GM23248 (cell line): ENCODE results near the gene LPGAT1. TPM values are rescaled to one million over a fixed set of nuclear protein-coding genes. Genes with fewer than 3 reads are reported as not detected.

Experiments
- DNase-seq: peaks from one replicate; pipeline ENCODE4 v3.0.0-alpha.2; 2015
- H2AFZ ChIP-seq: fragments of 200-600 bp; sonication (generic); 2 replicates; pipeline ENCODE4 v1.6.1; 2016; ENCODE audit warnings: antibody characterized with exemption
- H3F3A ChIP-seq: fragments of 200-600 bp; sonication (generic); 2 replicates; pipeline ENCODE4 v1.6.1; 2016; ENCODE audit warnings: mild to moderate bottlenecking, antibody characterized with exemption, mixed run types; ENCODE audit not compliant: insufficient read depth
- H3K27ac ChIP-seq: fragments of 200-600 bp; sonication (generic); 2 replicates; pipeline ENCODE4 v1.5.1; 2016; ENCODE audit warnings: mild to moderate bottlenecking
- H3K27me3 ChIP-seq: fragments of 200-600 bp; sonication (generic); replicated peaks from 2 replicates; pipeline ENCODE4 v1.6.1; 2016; ENCODE audit warnings: mild to moderate bottlenecking; ENCODE audit not compliant: insufficient read depth
- H3K36me3 ChIP-seq: fragments of 200-600 bp; sonication (generic); 2 replicates; pipeline ENCODE4 v1.6.1; 2016; ENCODE audit warnings: low read depth, mild to moderate bottlenecking
- H3K4me1 ChIP-seq: fragments of 200-600 bp; sonication (generic); 2 replicates; pipeline ENCODE4 v1.6.1; 2016; ENCODE audit warnings: mild to moderate bottlenecking; ENCODE audit not compliant: insufficient read depth
- H3K4me2 ChIP-seq: fragments of 200-600 bp; sonication (generic); one replicate; pipeline ENCODE4 v1.6.1; 2016; ENCODE audit warnings: mild to moderate bottlenecking; ENCODE audit not compliant: unreplicated experiment
- H3K4me3 ChIP-seq: fragments of 200-600 bp; sonication (generic); 2 replicates; pipeline ENCODE4 v1.5.1; 2016; ENCODE audit warnings: mild to moderate bottlenecking
- H3K79me2 ChIP-seq: fragments of 200-600 bp; sonication (generic); 2 replicates; pipeline ENCODE4 v1.6.1; 2016; ENCODE audit warnings: mild to moderate bottlenecking; ENCODE audit not compliant: insufficient read depth
- H3K9ac ChIP-seq: fragments of 200-600 bp; sonication (generic); 2 replicates; pipeline ENCODE4 v1.6.1; 2016; ENCODE audit warnings: mild to moderate bottlenecking
- H3K9me2 ChIP-seq: fragments of 200-600 bp; sonication (generic); 2 replicates; pipeline ENCODE4 v1.6.1; 2016; ENCODE audit warnings: mixed run types, mild to moderate bottlenecking, moderate library complexity; ENCODE audit not compliant: insufficient read depth
- H3K9me3 ChIP-seq: fragments of 200-600 bp; sonication (generic); one replicate; pipeline ENCODE4 v1.6.1; 2017; ENCODE audit warnings: low read depth
- H4K20me1 ChIP-seq: fragments of 200-600 bp; sonication (generic); 2 replicates; pipeline ENCODE4 v1.6.0; 2016; ENCODE audit not compliant: insufficient read depth
- EZH2 ChIP-seq: fragments of 200-600 bp; sonication (generic); IDR thresholded peaks from 2 replicates; pipeline ENCODE4 v1.6.1; 2018; ENCODE audit warnings: antibody characterized with exemption, mild to moderate bottlenecking; ENCODE audit not compliant: insufficient read depth, poor library complexity, severe bottlenecking
- EZH2phosphoT487 ChIP-seq: fragments of 200-600 bp; sonication (generic); IDR thresholded peaks from 2 replicates; pipeline ENCODE4 v1.6.1; 2018; ENCODE audit warnings: antibody characterized with exemption, moderate library complexity, mild to moderate bottlenecking, low read depth; ENCODE audit not compliant: insufficient read depth
- WGBS, 2 experiments: methylation state at CpG; one replicate each; pipeline ENCODE4 v1.1.6; 2015 to 2017; ENCODE audit warnings: low lambda C conversion rate in 2 of 2, low coverage in 1 of 2; ENCODE audit errors: missing lambda C conversion rate in 2 of 2; 5-methylcytosine and 5-hydroxymethylcytosine counted together
- in situ Hi-C: fragments of 300-500 bp; cut with MboI; formaldehyde crosslinking; loops from 2 replicates; pipeline ENCODE4 v1.15.0; 2020
- polyA plus RNA-seq: library from polyadenylated mRNA; unstranded; fragments of >200 nt; fragmentation: Nextera tagmentation; extraction: Ambion mirVana; gene quantifications from 2 replicates; pipeline ENCODE4 v1.2.1, GENCODE V29; 2016
- total RNA-seq: library from RNA; depleted of rRNA; stranded (reverse); fragments of >200 nt; shearing (Covaris generic); gene quantifications from 2 replicates; pipeline ENCODE4 v1.2.3, GENCODE V29; 2014

LPGAT1 gene
- total and polyA plus RNA-seq, 2 experiments from 2014 or later = 13.5 to 62.4 TPM

DNA sequence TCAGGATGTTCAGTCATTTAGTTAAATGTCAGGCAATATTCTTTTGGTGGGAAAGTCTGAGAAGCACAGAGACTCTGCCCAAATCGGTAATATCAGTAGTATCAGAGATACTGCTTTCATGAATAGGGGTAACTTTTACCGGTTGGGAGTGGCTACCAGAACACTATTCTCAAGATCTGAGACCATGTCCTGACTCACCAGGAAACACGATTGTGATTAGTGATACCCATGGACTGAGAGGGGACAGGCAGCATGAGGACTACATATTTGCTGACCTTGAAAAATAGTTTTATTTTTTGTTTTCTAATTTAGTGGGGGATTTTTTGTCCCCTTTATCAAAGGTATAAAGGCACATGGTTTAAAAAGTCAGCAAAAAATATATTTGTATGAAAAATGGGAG is 79.1 kb downstream of the LPGAT1 start:
- Histone ChIP-seq H3K79me2 (no peaks in the 10 kb centered on the region), H3K36me3 (peaks cover 17% of the 10 kb centered on the region; the same call in 1 of the 2 replicates), H3K27ac (no peak overlapping the region), H4K20me1 (no peaks in the 10 kb centered on the region), H3K9me3 (no peaks in the 10 kb centered on the region), H3K27me3 (no peaks in the 10 kb centered on the region), H3K4me2 (no peak overlapping the region), H2AFZ (no peak overlapping the region), H3K4me1 (no peaks in the 10 kb centered on the region), H3K9ac (no peak overlapping the region), H3K9me2 (no peaks in the 10 kb centered on the region), H3K4me3 (no peak overlapping the region), H3F3A (no peaks in the 10 kb centered on the region)
- DNase-seq = no peak
- no peak for TF ChIP-seq EZH2
- TF ChIP-seq EZH2phosphoT487 = no peak
- in situ Hi-C loops = no loop called here
- WGBS, 2 experiments = 97 to 99% methylated on average over 3 of the region's 3 CpGs

DNA sequence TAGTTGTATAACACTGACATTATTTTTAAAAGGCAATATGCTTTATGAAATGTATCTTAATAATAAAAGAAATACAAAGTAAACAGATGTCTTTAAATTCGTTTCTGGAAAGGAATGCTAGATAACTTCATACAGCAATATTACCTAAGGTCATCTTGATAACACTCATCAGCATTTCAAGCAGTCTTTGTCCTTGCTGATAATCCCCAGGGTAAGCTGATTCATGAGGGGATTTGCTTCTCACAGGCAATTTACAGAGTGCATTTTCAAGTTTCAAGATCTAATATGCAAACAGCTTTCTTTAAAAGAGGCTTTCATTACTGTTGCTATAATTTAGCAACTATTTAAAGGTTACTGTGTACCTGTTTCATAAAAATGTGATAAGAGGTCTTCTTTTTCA is 80.0 kb downstream of the LPGAT1 start:
- no peaks in the 10 kb centered on the region for H3K9me2 ChIP-seq
- peaks cover 17% of the 10 kb centered on the region; the same call in 1 of the 2 replicates for H3K36me3 ChIP-seq
- H3K4me2 ChIP-seq = no peak overlapping the region
- TF ChIP-seq EZH2phosphoT487 (no peak), EZH2 (no peak)
- 36 to 44% methylated on average over 1 of the region's 1 CpG for WGBS, 2 experiments
- no peaks in the 10 kb centered on the region for H3F3A ChIP-seq
- H4K20me1 ChIP-seq = no peaks in the 10 kb centered on the region
- H2AFZ ChIP-seq = no peak overlapping the region
- H3K4me3 ChIP-seq = no peak overlapping the region
- no peak overlapping the region for H3K9ac ChIP-seq
- in situ Hi-C loops = no loop called here
- H3K9me3 ChIP-seq = no peaks in the 10 kb centered on the region
- H3K4me1 ChIP-seq = no peaks in the 10 kb centered on the region
- H3K27me3 ChIP-seq = no peaks in the 10 kb centered on the region
- DNase-seq = no peak
- H3K79me2 ChIP-seq = no peaks in the 10 kb centered on the region
- H3K27ac ChIP-seq = no peak overlapping the region

GRCh38 chr1:211749251-211749650 is 81.3 kb downstream of the LPGAT1 start:
- 98 to 99% methylated on average over 3 of the region's 3 CpGs for WGBS, 2 experiments
- no peaks in the 10 kb centered on the region for H3K27me3 ChIP-seq
- no peak overlapping the region for H3K4me3 ChIP-seq
- H2AFZ ChIP-seq = no peak overlapping the region
- in situ Hi-C loops = no loop called here
- H3K27ac ChIP-seq = no peak overlapping the region
- H3K9ac ChIP-seq = no peak overlapping the region
- no peak overlapping the region for H3K4me2 ChIP-seq
- H3K9me3 ChIP-seq = no peaks in the 10 kb centered on the region
- no peak for DNase-seq
- no peaks in the 10 kb centered on the region for H3K4me1 ChIP-seq
- no peaks in the 10 kb centered on the region for H3K79me2 ChIP-seq
- H3K36me3 ChIP-seq = peaks cover 17% of the 10 kb centered on the region; the same call in 1 of the 2 replicates
- H3F3A ChIP-seq = no peaks in the 10 kb centered on the region
- H4K20me1 ChIP-seq = no peaks in the 10 kb centered on the region
- H3K9me2 ChIP-seq = no peaks in the 10 kb centered on the region
- TF ChIP-seq EZH2phosphoT487 (no peak), EZH2 (no peak)

DNA sequence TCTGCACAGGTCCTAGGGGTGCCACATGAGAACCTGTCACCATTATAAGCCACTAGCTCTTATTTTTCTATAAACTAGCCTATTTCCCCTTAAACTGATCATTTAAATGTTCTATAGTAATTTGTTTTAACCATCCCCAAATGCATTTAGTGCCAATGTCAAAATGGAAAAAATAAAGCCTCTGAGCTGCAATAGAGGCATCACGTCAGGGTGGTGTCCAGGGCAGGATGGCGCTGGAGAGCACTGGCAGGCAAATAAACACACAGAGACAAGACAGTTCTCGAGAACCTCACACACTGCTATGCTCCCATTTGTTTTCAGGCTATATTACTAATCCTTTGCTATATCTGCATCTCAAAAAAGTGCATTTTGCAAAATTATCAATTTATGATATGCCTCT is 81.8 kb downstream of the LPGAT1 start:
- in situ Hi-C loops = no loop called here

More for the DNA sequence above, 81.8 kb downstream of the LPGAT1 start:
- Histone ChIP-seq H3K27ac (no peak overlapping the region), H3K9me2 (no peaks in the 10 kb centered on the region), H3K36me3 (peaks cover 17% of the 10 kb centered on the region; the same call in 1 of the 2 replicates), H4K20me1 (no peaks in the 10 kb centered on the region), H2AFZ (no peak overlapping the region), H3K79me2 (no peaks in the 10 kb centered on the region), H3K4me2 (no peak overlapping the region), H3K9me3 (no peaks in the 10 kb centered on the region), H3K9ac (no peak overlapping the region), H3K4me1 (no peaks in the 10 kb centered on the region), H3K27me3 (no peaks in the 10 kb centered on the region), H3K4me3 (no peak overlapping the region), H3F3A (no peaks in the 10 kb centered on the region)
- TF ChIP-seq EZH2 (no peak), EZH2phosphoT487 (no peak)
- DNase-seq = no peak
- WGBS, 2 experiments = 76 to 81% methylated on average over 3 of the region's 3 CpGs
